ENCODE measurements around the gene MTERF4.

Gene MTERF4

GRCh38 chr2:241088376-241088775 lies 13.7 kb downstream of the MTERF4 start:
- DNase-seq (ENCODE audit: low read depth in 2 of 2), result no peak

- DNase-seq (ENCODE audit: low read depth in 2 of 2), result no peak
Measured at GRCh38 chr2:241087420-241088268, 14.4 kb downstream of the MTERF4 start.

GRCh38 chr2:241084856-241085444 lies 17.1 kb downstream of the MTERF4 start:
- no peak for DNase-seq (ENCODE audit: low read depth in 2 of 2)

GRCh38 chr2:241083091-241083415 lies 19.0 kb downstream of the MTERF4 start:
- DNase-seq (ENCODE audit: low read depth in 2 of 2), result no peak

DNA sequence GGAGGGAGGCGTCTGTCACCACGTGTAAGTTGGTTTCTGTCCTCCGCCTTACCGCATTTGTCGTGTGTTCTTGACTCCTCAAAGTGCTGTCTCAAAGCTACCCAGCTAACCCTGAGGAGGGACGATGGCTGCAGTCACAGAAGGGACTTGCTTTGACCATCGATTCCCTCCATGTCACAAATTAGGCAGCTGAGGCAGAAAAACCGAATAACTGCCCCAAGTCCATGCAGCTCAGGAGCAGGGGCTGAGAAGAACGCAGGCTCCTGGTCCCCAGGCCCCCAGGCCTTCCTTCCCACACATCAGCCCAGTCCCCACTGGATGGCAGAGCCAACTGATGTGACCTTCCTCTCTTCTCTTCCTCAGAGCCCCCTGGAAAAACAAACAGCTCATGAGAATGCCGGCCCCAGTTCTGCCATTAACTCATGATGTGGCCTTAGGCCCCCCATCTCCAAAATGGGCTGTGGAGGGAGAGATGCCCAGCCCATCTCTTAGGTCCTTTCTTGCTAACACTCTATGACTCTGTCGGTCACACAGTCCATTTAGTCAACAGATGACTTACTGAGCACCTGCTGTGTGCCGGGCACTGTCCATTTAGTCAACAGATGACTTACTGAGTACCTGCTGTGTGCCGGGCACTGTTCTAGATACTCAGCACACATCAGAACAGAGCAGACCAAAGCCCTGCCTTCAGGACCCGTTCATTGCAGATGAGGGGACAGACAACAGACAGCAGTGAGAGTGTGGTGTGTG lies 19.6 kb downstream of the MTERF4 start:
- no peak for DNase-seq (ENCODE audit: low read depth in 2 of 2)

DNA sequence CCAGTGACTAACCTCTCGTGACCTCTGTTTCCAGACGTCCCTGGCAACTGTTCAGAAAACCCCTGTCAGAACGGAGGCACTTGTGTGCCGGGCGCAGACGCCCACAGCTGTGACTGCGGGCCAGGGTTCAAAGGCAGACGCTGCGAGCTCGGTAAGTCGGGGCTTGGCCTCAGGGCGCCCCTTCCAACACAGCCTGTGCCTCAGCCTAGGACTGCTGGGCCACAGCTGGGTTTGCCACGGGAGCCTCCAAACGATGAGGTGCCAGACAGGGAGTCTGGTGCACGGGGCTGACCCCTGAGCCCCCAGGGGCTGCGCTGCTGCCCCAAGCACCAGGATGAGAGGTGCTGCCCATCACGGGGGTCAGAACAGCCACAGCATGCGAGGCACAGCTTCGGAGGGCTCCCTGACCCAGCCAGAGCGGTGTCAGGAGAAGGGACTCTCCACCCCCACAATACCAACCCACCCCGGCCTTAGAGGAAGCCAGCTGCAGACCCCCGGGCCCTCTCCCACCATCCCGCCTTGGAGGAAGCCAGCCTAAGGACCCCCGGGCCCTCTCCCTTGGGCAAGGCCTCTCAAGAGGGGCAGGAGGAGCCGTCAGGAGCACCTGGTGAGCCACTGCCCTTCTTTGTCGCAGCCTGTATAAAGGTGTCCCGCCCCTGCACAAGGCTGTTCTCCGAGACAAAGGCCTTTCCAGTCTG lies 20.3 kb downstream of the MTERF4 start:
- DNase-seq (ENCODE audit: low read depth in 2 of 2), result no peak

GRCh38 chr2:241081190-241081642 lies 20.9 kb downstream of the MTERF4 start:
- no peak for DNase-seq (ENCODE audit: low read depth in 2 of 2)

DNA sequence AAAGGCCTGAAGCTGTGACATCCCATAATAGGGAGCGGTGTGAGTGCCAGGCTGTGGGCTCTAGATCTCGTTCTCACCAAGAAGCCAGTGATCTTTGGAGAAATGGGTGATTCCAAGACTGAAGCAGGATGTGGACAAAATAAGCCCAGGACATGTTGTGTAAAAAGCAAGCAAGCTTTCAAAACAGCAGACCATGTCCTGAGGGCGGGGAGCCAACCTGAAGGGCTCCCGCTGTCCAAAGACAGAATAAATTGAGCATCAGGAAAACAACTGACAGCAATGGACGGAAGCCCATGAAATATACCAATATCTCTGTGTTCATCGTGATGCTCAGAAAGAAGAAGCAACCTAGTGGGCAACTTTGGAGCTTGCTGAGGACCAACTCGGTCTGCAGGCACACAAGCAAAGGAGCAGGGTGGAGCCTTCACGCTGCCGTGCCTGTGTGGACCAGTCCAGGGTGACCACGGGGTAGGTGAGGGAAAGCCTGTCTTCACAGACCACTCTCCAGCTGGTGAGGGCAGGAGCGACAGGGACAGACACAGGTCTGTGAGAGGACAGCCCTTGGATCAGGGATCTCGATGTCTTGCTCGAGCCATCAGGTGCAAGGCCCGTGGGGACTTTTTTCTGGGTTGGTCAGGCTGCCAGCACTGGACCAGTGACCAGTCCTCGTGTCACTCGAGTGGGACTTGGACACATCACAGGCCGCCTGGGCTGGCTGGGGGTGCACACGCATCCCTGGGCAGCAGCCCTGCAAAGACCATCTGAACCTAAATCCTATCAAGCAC lies 21.5 kb downstream of the MTERF4 start:
- DNase-seq (ENCODE audit: low read depth in 2 of 2), result no peak

DNA sequence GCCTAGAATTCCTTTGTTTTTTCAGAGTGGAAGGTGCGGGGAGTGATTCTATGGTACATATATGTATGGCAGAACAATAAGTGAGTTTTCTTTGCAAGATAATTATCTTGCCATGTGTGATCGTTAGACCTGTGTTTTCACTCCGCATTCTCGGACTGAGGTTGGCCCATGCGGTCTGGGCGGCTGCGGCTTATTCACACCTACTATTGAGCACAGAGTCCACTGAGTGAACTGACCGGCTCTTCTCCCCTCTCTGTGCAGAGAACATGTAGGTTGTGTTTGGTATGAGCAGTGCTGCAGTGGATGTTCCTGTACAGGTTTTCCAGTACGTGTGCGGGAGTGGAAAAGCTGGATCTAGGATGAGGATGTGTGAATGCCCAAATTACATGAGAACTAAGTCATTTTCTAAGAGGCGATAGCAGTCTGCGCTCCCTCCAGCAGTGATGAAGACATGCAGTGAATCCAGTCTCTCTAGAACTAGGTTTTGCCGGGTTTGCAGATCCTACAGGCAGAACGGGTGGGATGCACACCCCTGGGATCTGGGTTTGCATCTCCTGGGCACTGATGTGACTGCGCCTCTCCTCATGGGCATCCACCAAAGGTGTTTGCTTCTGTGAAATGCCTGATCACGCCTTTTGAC lies 27.1 kb downstream of the MTERF4 start:
- no peak for DNase-seq (ENCODE audit: low read depth in 2 of 2)

GRCh38 chr2:241074065-241074818 lies 27.8 kb downstream of the MTERF4 start:
- DNase-seq (ENCODE audit: low read depth in 2 of 2), result no peak

DNA sequence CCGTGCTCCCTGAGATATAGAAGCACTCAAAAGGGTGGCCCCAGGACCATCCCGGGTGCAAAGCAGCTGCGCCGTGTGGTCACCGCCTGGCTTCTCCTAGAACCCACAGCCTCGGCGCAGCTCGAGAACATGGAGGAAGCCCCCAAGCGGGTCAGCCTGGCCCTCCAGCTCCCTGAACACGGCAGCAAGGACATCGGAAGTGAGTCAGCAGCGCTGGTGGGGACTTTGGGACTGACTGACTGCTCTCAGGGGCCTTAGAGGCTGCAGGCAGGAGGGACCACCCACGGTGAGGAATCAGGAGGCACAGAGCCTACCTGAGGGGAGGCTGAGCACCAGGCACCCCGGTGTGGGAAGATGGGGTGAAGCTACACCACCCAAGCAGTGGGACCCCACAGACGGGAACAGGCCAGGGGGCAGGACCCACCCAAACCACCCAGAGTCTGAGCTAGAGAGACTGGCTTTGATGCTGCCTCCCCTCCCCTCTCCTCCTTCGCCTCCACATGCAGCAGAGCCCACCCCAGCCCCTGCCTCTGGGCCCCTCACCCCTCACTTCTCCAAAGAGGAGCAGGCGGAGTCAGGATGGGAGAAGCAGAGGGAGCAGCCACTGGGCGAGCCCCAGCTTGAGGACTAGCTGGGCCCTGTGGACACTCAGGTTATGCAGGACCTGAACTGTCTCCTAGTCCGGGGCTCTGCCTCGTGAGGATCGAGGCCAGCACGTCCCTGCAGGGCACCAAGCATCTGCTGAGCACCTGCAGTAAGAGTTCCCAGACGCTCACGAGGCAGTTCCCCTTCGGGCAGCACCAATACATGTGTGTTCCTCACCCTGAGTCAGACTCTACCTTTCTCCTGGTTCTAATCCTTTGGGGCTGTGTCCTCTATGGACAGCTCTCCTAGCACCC lies 28.7 kb downstream of the MTERF4 start:
- no peak for DNase-seq (ENCODE audit: low read depth in 2 of 2)

DNA sequence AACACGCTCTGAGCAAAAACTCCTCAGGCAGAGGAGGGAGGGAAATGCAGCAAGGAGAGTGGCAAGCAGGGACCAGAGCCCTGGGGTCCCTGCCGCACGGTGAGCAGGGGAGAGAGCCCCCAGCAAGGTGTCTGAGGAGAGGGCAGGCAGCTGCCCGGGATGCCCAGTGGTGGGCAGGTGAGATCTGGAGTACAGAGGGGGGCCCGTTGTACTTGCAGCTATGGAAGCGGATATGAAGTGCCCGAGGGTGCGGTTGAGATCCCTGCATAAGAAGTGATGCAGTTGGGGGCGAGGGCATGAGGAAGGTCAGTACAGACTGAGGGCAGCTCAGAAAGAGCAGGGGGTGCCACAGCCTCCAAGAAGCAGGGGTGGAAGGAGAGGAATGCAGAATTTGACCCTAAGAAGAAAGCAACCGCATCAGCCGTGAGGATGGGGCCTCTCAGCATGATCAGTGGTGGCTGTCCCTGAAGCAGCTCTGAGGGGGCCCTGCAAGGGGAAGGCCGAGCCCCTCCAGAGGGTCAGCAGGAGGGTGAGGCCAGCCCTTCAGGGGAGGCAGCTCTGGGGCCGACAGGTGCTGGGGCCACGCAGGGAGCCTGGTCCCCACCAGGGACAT lies 29.4 kb downstream of the MTERF4 start:
- no peak for DNase-seq (ENCODE audit: low read depth in 2 of 2)

DNA sequence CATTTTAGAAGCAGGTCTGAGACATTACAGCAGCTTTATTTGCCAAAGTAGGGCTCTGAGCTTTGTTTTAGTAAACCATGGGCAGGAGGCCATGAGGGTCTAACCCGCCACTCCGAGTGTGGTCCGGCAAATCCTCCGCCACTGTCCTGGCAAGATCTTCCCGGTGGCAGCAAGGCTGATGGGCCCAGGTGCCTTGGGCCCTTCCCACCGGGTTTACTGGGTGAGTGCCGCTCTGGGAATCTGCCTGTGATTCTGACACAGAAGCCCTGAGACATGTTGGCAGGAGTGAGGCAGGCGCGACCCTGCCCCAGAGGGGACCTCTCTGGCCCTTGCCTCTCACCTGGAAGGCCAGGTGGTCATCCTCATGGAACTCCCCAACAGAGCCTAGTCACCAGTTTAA lies 29.9 kb downstream of the MTERF4 start:
- no peak for DNase-seq (ENCODE audit: low read depth in 2 of 2)

DNA sequence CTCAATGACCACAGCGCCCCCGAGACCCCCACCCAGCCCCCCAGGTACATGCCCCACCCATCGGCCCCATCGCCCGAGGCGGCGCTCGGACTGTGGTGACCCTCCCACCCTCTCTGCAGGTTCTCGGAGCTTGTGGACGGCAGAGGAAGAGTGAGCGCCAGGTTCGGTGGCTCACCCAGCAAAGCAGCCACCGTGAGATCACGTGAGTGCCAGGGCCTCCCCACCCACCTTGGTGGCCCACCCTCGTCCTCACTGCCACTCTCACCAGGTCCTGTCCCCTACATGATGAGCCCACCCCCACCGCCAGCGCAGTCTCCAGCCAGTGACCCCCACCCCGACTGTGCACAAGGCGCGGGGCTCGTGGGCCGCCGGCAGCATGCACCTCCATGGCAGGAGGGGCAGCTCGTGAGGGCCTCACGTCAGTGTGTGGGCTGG lies 30.4 kb downstream of the MTERF4 start:
- no peak for DNase-seq (ENCODE audit: low read depth in 2 of 2)

- DNase-seq (ENCODE audit: low read depth in 2 of 2), result no peak
Measured at GRCh38 chr2:241070811-241071676, 31.0 kb downstream of the MTERF4 start.

GRCh38 chr2:241070361-241070760 lies 31.7 kb downstream of the MTERF4 start:
- DNase-seq (ENCODE audit: low read depth in 2 of 2), result no peak

GRCh38 chr2:241069821-241070281 lies 32.2 kb downstream of the MTERF4 start:
- no peak for DNase-seq (ENCODE audit: low read depth in 2 of 2)

Measured in stimulated activated CD4-positive, alpha-beta T cell treated with anti-CD3 and anti-CD28 coated beads, Interleukin-1b, Interleukin-23, amount 100 ng/mL, for 1 hour (primary cell).